Tibial artery (tissue), 4 donors: Measurements from ENCODE around the gene PSEN2.
"Not testable (repeated sequence)": the region's sequence is repeated elsewhere in the genome, so short reads cannot be mapped to it uniquely, and the experiment has no call there.

Experiments
- DNase-seq, 2 donors: peaks; one replicate each; pipeline ENCODE4 v3.0.0-alpha.2; 2019
- H3K27ac ChIP-seq, 2 donors: fragments of 200-600 bp; sonication (generic) in 1 of 2; 1 replicate in 1 of 2; 2 replicates in 1 of 2; pipeline ENCODE4 v1.5.1; 2018 to 2019; ENCODE audit warnings: mild to moderate bottlenecking in 1 of 2
- H3K27me3 ChIP-seq, 2 donors: fragments of 200-600 bp; sonication (generic) in 1 of 2; one replicate each; pipeline versions ENCODE4 v1.5.1 to v1.6.0; 2016 to 2019
- H3K36me3 ChIP-seq, 3 donors: fragments of 200-600 bp; sonication (generic) in 2 of 3; one replicate each; pipeline ENCODE4 v1.5.1; 2016 to 2019; ENCODE audit warnings: mild to moderate bottlenecking in 2 of 3
- H3K4me1 ChIP-seq, 4 donors: fragments of 200-600 bp; sonication (generic) in 2 of 4; 1 replicate in 3 of 4; 2 replicates in 1 of 4; pipeline ENCODE4 v1.5.1; 2016 to 2019
- H3K4me3 ChIP-seq, 2 donors: fragments of 200-600 bp; sonication (generic) in 1 of 2; 1 replicate in 1 of 2; 2 replicates in 1 of 2; pipeline ENCODE4 v1.5.1; 2018 to 2019; ENCODE audit warnings: mild to moderate bottlenecking in 2 of 2
- H3K9me3 ChIP-seq, 3 donors: fragments of 200-600 bp; sonication (generic) in 1 of 3; one replicate each; pipeline ENCODE4 v1.5.1; 2016 to 2019
- intact Hi-C: fragments of 100-400 bp; cut with DNase I; formaldehyde crosslinking; loops from one replicate; pipeline ENCODE4 v1.15.0; 2023; ENCODE audit warnings: low total_unique reads
- TF ChIP-seq, protein P1 (sequence below), 2 experiments: fragments of 200-600 bp in 1 of 2; fragments of 450-650 bp in 1 of 2; IDR thresholded peaks; one replicate each; pipeline ENCODE4 v1.5.1; 2017 to 2019; ENCODE audit warnings: antibody characterized with exemption in 2 of 2, mild to moderate bottlenecking in 1 of 2, moderate library complexity in 1 of 2

PSEN2 gene

DNA sequence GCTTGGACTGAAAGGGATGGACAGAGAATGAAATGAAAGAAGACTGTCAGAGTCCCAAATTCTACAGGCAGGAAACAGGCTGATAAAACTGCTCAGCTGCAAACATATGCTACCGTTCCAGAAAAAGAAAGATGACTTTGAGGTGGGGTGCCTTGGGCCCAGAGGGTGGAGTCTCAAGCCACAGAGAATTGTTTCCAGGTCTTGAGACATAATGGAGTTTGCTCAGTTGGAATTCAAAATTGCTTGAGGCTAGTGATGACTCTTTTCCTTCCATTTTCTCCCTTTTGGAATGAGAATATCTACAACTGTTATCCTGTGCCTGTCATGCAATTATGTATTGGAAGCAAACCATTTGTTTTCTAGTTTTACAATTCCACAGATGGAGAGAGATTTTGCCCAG lies 23.6 kb upstream of the PSEN2 start:
- TF ChIP-seq, protein P1, sequence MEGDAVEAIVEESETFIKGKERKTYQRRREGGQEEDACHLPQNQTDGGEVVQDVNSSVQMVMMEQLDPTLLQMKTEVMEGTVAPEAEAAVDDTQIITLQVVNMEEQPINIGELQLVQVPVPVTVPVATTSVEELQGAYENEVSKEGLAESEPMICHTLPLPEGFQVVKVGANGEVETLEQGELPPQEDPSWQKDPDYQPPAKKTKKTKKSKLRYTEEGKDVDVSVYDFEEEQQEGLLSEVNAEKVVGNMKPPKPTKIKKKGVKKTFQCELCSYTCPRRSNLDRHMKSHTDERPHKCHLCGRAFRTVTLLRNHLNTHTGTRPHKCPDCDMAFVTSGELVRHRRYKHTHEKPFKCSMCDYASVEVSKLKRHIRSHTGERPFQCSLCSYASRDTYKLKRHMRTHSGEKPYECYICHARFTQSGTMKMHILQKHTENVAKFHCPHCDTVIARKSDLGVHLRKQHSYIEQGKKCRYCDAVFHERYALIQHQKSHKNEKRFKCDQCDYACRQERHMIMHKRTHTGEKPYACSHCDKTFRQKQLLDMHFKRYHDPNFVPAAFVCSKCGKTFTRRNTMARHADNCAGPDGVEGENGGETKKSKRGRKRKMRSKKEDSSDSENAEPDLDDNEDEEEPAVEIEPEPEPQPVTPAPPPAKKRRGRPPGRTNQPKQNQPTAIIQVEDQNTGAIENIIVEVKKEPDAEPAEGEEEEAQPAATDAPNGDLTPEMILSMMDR (IDR thresholded peaks at IDR 0.05) = no peak
- no peaks in the 10 kb centered on the region for H3K4me1 ChIP-seq
- H3K9me3 ChIP-seq = no peaks in the 10 kb centered on the region
- no peaks in the 10 kb centered on the region for H3K36me3 ChIP-seq
- no peak overlapping the region for H3K27ac ChIP-seq
- intact Hi-C loops = no loop called here
- H3K4me3 ChIP-seq = no peak overlapping the region
- H3K27me3 ChIP-seq = no peaks in the 10 kb centered on the region
- no peak for DNase-seq

DNA sequence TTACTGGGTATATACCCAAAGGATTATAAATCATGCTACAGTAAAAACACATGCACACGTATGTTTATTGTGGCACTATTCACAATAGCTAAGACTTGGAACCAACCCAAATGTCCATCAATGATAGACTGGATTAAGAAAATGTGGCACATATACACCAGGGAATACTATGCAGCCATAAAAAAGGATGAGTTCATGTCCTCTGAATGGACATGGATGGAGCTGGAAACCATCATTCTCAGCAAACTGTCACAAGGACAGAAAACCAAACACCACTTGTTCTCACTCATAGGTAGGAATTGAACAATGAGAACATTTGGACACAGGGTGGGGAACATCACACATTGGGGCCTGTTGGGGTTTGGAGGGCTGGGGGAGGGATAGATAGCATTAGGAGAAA lies 15.9 kb upstream of the PSEN2 start:
- H3K9me3 ChIP-seq, H3K4me1 ChIP-seq, DNase-seq, intact Hi-C loops, H3K27me3 ChIP-seq, H3K27ac ChIP-seq, H3K4me3 ChIP-seq, H3K36me3 ChIP-seq: not testable (repeated sequence)

DNA sequence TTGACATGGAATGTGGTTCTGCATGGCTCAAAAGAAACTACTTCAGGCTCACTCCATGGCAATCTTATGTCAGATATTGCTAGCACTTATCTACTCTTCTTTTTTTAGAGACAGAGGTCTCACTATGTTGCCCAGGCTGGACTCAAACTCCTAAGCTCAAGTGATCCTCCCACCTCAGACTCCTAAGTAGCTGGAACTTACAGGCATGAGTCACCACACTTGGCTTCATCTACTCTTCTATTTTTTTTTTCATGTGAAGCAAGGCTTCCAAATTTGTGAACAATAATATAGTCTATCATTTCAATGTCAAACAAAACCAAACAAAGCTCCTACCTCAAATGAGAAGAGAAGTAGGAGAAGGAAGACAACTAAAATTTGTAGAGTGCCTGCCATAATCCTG lies 7.5 kb upstream of the PSEN2 start:
- intact Hi-C loops = no loop called here
- Histone ChIP-seq H3K36me3 (no peaks in the 10 kb centered on the region), H3K27ac (no peak overlapping the region)

DNA sequence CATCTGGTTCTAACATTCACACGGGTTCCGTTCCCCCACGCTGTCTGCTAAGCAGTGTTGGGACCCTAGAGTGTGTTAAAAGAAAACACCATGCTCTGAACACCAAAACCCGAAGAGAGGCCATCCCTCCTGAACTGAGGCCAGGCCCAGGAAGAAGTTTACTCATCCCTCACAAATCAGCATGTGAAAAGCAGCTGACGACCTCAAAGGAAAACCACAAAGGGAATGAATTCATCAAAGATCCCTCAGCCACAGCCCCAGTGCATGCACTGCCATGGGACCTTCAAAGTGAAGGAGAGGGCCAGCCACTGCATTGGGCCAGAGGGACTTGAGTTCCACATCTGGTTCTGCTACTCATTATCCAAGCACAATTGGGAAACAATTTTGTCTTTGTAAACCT lies 7.0 kb upstream of the PSEN2 start:
- TF ChIP-seq, protein P1 (IDR thresholded peaks at IDR 0.05) = no peak
- no peak overlapping the region for H3K4me3 ChIP-seq
- no peaks in the 10 kb centered on the region for H3K36me3 ChIP-seq
- H3K27ac ChIP-seq = no peak overlapping the region
- intact Hi-C loops = no loop called here
- H3K4me1 ChIP-seq = no peaks in the 10 kb centered on the region
- H3K27me3 ChIP-seq = no peaks in the 10 kb centered on the region
- no peak for DNase-seq
- no peaks in the 10 kb centered on the region for H3K9me3 ChIP-seq

More for the DNA sequence above, 7.5 kb upstream of the PSEN2 start:
- no peaks in the 10 kb centered on the region for H3K9me3 ChIP-seq
- no peak overlapping the region for H3K4me3 ChIP-seq
- H3K27me3 ChIP-seq = no peaks in the 10 kb centered on the region
- TF ChIP-seq, protein P1 (IDR thresholded peaks at IDR 0.05) = no peak
- H3K4me1 ChIP-seq = no peaks in the 10 kb centered on the region
- no peak for DNase-seq

DNA sequence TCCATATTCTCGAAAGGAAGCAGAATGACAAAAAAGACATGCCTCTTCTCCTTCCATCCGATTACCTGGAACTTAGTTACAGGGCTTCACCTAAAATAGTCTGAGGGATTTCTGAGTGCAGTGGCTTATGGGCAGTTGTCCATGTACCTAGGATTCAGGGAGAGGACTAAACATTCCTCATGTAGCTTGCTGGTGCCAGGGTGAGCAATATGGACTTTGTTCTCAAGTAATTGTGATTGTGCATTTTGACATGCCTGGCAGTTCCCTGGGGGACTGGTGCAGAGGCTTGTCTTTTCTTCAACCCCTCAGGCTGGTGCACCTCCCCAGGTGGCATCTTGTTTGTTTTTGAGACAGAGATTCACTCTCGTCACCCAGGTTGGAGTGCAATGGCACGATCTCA lies 6.1 kb upstream of the PSEN2 start:
- no peaks in the 10 kb centered on the region for H3K36me3 ChIP-seq

DNA sequence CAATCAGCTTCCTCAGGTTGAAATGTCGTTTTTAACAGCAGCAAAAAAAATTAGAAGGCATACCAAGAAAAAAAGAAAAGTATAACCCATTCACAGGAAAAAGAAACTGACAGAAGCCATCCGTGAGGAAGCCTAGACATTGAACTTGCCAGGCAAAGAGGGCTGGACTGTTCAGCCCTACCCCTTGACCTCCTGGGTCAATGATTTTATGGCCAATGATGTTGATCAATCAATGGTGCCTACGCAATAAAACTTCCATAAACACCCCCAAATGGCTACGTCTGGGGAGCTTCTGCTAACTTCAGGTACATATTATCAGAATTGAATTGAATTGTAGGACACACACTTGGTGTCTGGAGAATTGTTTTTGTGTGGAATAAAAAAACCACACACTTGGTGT lies 4.8 kb upstream of the PSEN2 start:
- TF ChIP-seq, protein P1 (IDR thresholded peaks at IDR 0.05) = no peak
- intact Hi-C loops = no loop called here
- Histone ChIP-seq H3K27me3 (no peaks in the 10 kb centered on the region), H3K27ac (no peak overlapping the region), H3K4me3 (no peak overlapping the region), H3K36me3 (no peaks in the 10 kb centered on the region), H3K4me1 (peaks cover 0 to 4% (median 1%) of the 10 kb centered on the region in 4 donors), H3K9me3 (no peaks in the 10 kb centered on the region)
- no peak for DNase-seq

More for the DNA sequence above, 6.1 kb upstream of the PSEN2 start:
- no peak for DNase-seq
- intact Hi-C loops = no loop called here
- Histone ChIP-seq H3K27ac (no peak overlapping the region), H3K4me1 (no peaks in the 10 kb centered on the region), H3K27me3 (no peaks in the 10 kb centered on the region), H3K9me3 (no peaks in the 10 kb centered on the region), H3K4me3 (no peak overlapping the region)
- TF ChIP-seq, protein P1 (IDR thresholded peaks at IDR 0.05) = no peak
